ENCODE data around the gene OR5K4. TPM values are rescaled to one million over a fixed set of nuclear protein-coding genes. Genes with fewer than 3 reads are reported as not detected.

OR5K4 gene
- total RNA-seq, 1 experiment from 2014 or later = not detected

DNA sequence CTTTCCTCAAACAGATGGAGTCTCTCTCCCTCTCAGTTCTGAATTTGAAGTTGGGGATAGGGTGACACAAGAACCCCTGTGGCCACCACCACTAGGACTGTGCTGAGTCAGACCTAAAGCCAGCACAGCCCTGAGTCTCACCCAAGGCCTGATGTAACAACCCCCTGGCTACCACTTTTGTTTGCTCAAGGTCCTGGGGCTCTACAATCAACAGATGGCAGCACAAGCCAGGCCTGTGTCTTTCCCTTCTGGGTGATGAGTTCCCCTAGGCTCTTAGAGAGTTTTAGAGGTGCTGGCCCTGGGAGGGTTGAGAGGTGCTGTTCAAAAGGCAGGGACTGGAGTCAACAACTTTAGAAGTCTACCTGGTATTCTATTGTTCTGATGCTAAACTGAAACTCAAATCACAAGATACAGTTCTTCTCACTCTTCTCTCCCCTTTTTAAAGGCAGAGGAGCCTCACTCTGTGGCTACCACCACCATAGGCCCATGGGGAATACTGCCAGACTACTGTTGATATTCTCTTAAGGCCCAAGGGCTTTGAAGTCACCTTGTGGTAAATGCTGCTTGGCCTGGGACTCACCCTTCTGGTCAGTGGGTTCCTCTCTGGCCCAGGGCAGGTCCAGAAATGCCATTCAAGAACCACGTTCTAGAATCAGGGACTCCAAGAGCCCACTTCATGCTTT lies 6.5 kb downstream of the OR5K4 start:
- TF ChIP-seq, protein P1, sequence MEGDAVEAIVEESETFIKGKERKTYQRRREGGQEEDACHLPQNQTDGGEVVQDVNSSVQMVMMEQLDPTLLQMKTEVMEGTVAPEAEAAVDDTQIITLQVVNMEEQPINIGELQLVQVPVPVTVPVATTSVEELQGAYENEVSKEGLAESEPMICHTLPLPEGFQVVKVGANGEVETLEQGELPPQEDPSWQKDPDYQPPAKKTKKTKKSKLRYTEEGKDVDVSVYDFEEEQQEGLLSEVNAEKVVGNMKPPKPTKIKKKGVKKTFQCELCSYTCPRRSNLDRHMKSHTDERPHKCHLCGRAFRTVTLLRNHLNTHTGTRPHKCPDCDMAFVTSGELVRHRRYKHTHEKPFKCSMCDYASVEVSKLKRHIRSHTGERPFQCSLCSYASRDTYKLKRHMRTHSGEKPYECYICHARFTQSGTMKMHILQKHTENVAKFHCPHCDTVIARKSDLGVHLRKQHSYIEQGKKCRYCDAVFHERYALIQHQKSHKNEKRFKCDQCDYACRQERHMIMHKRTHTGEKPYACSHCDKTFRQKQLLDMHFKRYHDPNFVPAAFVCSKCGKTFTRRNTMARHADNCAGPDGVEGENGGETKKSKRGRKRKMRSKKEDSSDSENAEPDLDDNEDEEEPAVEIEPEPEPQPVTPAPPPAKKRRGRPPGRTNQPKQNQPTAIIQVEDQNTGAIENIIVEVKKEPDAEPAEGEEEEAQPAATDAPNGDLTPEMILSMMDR (IDR thresholded peaks at IDR 0.05; ENCODE audit: unreplicated experiment) = peak; percentile 27
- Mint-ChIP-seq H3K4me3 (ENCODE audit: unreplicated experiment) (no peak overlapping the region), H3K4me1 (ENCODE audit: insufficient read depth, unreplicated experiment) (no peaks in the 10 kb centered on the region), H3K27ac (ENCODE audit: low read depth, unreplicated experiment) (no peak overlapping the region), H3K9me3 (ENCODE audit: unreplicated experiment) (peaks cover 17% of the 10 kb centered on the region), H3K36me3 (ENCODE audit: insufficient read depth, unreplicated experiment) (no peaks in the 10 kb centered on the region), H3K27me3 (ENCODE audit: insufficient read depth, unreplicated experiment) (no peaks in the 10 kb centered on the region)
- intact Hi-C loops (cut with micrococcal nuclease) = loop anchor here (1.0 to 5.0 kb wide), 2 partner anchors 213 to 227 kb away; no protein-coding TSS in a partner anchor
- no TSS peak for BruUV-seq (replicated peaks)
- POLR2A ChIA-PET = no interaction called here
- DNase-seq (ENCODE audit: unreplicated experiment) = peak; percentile 68
- CTCF ChIA-PET = no interaction called here

DNA sequence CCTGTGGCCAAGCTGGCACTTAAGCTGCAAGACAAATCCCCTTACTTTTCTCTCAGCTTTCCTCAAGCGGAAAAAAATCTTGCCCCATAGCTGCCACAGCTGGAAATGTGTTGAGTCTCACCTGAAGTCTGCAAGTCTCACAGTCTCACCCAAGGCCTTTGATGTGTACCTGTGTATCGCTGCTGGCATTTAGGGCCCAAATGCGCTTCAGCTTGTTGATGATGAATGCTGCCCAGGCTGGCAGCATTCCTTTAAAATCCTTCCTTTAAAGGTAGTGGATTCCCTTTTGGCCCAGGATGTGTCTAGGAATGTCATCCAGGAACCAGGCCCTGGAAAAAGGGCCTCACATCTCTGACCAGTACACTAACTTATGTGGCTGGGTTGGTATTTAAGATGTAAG lies 7.0 kb downstream of the OR5K4 start:
- H3K27ac Mint-ChIP-seq (ENCODE audit: low read depth, unreplicated experiment) = peak overlapping the region; percentile 26

DNA sequence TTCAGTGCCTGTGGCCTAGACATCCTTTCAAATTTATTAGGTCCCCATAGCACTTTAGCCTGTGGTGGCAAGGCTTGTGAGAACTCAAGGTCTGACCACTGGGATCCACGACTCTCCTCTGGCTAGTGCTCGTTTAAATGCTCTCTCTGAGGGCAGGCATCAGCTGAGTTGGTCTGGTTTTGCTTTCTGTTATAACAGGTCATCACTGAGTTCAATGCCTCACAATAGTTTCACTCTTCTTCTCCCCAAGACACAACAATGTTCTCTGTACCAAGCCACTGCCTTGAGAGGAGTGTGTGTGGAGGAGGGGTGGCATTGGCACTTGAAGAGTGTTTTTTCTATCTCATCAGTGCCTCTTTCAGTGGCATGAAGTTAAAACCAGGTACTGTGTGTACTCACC lies 7.6 kb downstream of the OR5K4 start:
- Mint-ChIP-seq H3K27me3 (ENCODE audit: insufficient read depth, unreplicated experiment) (no peaks in the 10 kb centered on the region), H3K4me3 (ENCODE audit: unreplicated experiment) (no peak overlapping the region), H3K36me3 (ENCODE audit: insufficient read depth, unreplicated experiment) (no peaks in the 10 kb centered on the region), H3K9me3 (ENCODE audit: unreplicated experiment) (peaks cover 17% of the 10 kb centered on the region), H3K27ac (ENCODE audit: low read depth, unreplicated experiment) (peak overlapping the region; percentile 26), H3K4me1 (ENCODE audit: insufficient read depth, unreplicated experiment) (no peaks in the 10 kb centered on the region)
- intact Hi-C loops (cut with micrococcal nuclease) = loop anchor here (5.0 kb wide), 1 partner anchor 226 kb away; no protein-coding TSS in a partner anchor
- ChIA-PET POLR2A (no interaction called here), CTCF (interaction anchor here (0.8 kb wide), 1 partner anchor 32 kb away, joined by 3 read pairs; no protein-coding TSS in a partner anchor)
- no TSS peak for BruUV-seq (replicated peaks)
- TF ChIP-seq, protein P1 (IDR thresholded peaks at IDR 0.05; ENCODE audit: unreplicated experiment) = no peak
- DNase-seq (ENCODE audit: unreplicated experiment) = no peak

More for the DNA sequence above, 7.0 kb downstream of the OR5K4 start:
- CTCF ChIA-PET = interaction anchor here (0.8 kb wide), 1 partner anchor 32 kb away, joined by 3 read pairs; no protein-coding TSS in a partner anchor
- POLR2A ChIA-PET = no interaction called here
- Mint-ChIP-seq H3K4me1 (ENCODE audit: insufficient read depth, unreplicated experiment) (no peaks in the 10 kb centered on the region), H3K4me3 (ENCODE audit: unreplicated experiment) (no peak overlapping the region), H3K36me3 (ENCODE audit: insufficient read depth, unreplicated experiment) (no peaks in the 10 kb centered on the region), H3K9me3 (ENCODE audit: unreplicated experiment) (peaks cover 17% of the 10 kb centered on the region), H3K27me3 (ENCODE audit: insufficient read depth, unreplicated experiment) (no peaks in the 10 kb centered on the region)
- TF ChIP-seq, protein P1 (IDR thresholded peaks at IDR 0.05; ENCODE audit: unreplicated experiment) = no peak
- DNase-seq (ENCODE audit: unreplicated experiment) = no peak
- no TSS peak for BruUV-seq (replicated peaks)
- intact Hi-C loops (cut with micrococcal nuclease) = loop anchor here (1.0 to 5.0 kb wide), 2 partner anchors 213 to 227 kb away; no protein-coding TSS in a partner anchor

DNA sequence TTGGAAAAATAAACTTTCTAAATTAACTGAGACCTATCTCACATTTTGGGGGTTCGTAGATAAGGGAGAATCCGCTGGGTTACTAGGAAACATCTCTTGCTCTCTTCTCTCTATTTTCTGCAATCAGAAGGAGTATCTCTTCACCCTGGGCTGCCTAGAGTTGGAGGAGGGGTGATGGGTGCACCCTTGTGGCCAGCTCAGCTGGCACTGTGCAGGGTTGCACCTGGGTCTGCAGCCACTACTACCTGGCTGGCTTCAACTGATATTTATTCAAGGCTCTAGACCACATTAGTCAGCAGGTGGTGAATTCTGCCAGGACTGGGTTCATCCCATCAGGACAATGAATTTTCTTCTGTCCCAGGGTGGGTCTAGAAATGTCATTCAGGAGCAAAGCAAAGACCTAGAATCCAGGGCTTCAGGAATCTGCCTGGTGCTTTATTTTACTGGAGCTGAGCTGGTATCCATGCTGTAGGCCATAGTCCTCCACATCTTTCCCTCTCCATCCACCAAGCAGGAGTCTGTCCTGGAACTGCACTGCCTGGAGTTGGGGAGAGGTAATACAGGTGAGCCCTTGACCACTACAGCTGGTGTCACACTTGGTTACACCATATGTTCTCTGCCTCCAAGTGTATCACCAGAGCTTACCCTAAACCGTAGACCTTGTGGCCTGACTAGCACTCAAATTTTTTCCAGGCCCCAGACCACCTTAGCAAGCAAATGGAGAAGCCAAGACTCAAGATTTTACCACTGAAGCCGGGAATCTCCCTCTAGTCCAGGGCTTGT lies 14.0 kb downstream of the OR5K4 start:
- no peaks in the 10 kb centered on the region for H3K9me3 Mint-ChIP-seq (ENCODE audit: unreplicated experiment)
- H3K36me3 Mint-ChIP-seq (ENCODE audit: insufficient read depth, unreplicated experiment) = no peaks in the 10 kb centered on the region
- no peaks in the 10 kb centered on the region for H3K27me3 Mint-ChIP-seq (ENCODE audit: insufficient read depth, unreplicated experiment)
- CTCF ChIA-PET = interaction anchor here (0.6 to 0.8 kb wide), 2 partner anchors 116 to 196 kb away, joined by 3 read pairs; no protein-coding TSS in a partner anchor
- POLR2A ChIA-PET = interaction anchor here (0.7 kb wide), 1 partner anchor 1456 kb away, joined by 3 read pairs; no protein-coding TSS in a partner anchor
- no peak overlapping the region for H3K4me3 Mint-ChIP-seq (ENCODE audit: unreplicated experiment)
- intact Hi-C loops (cut with micrococcal nuclease) = no loop called here
- H3K4me1 Mint-ChIP-seq (ENCODE audit: insufficient read depth, unreplicated experiment) = no peaks in the 10 kb centered on the region
- no TSS peak for BruUV-seq (replicated peaks)
- DNase-seq (ENCODE audit: unreplicated experiment) = no peak
- TF ChIP-seq, protein P1 (IDR thresholded peaks at IDR 0.05; ENCODE audit: unreplicated experiment) = no peak
- no peak overlapping the region for H3K27ac Mint-ChIP-seq (ENCODE audit: low read depth, unreplicated experiment)
